Medulla oblongata (tissue), 1 donor: ENCODE measurements around the gene TTC23.

Source experiments
- DNase-seq: peaks from one replicate; pipeline ENCODE4 v3.0.0-alpha.2; 2015; ENCODE audit errors: extremely low spot score

Gene TTC23

GRCh38 chr15:99104788-99105513 lies 144.4 kb downstream of the TTC23 start, which contains the start of gene SYNM:
TSS of gene SYNM (plus strand) at chr15:99105080. CDS start at chr15:99105200, 120 bp downstream.
- peak; percentile 90 for DNase-seq

- DNase-seq, result no peak
These were observed 146.1 kb downstream of the TTC23 start for GRCh38 chr15:99103279-99103678.

GRCh38 chr15:99102332-99103235 lies 146.8 kb downstream of the TTC23 start:
- DNase-seq, result no peak

GRCh38 chr15:99101501-99101900 lies 147.9 kb downstream of the TTC23 start:
- DNase-seq, result no peak

- DNase-seq, result peak; percentile 88
These were observed 148.9 kb downstream of the TTC23 start for GRCh38 chr15:99100245-99101173.

GRCh38 chr15:99099661-99100060 lies 149.7 kb downstream of the TTC23 start:
- DNase-seq, result no peak

GRCh38 chr15:99098991-99099390 lies 150.4 kb downstream of the TTC23 start:
- DNase-seq, result no peak

GRCh38 chr15:99098426-99098825 lies 151.0 kb downstream of the TTC23 start:
- DNase-seq, result no peak

- DNase-seq, result no peak
These were observed 151.7 kb downstream of the TTC23 start for GRCh38 chr15:99097441-99098410.

GRCh38 chr15:99096894-99097426 lies 152.4 kb downstream of the TTC23 start:
- DNase-seq, result no peak

- no peak for DNase-seq
These were observed 153.0 kb downstream of the TTC23 start for GRCh38 chr15:99096173-99096893.

GRCh38 chr15:99095626-99096025 lies 153.8 kb downstream of the TTC23 start:
- DNase-seq, result no peak

- DNase-seq, result no peak
These were observed 156.7 kb downstream of the TTC23 start for GRCh38 chr15:99092554-99093172.

- no peak for DNase-seq
These were observed 158.4 kb downstream of the TTC23 start for GRCh38 chr15:99090938-99091337.

GRCh38 chr15:99090011-99090699 lies 159.2 kb downstream of the TTC23 start:
- DNase-seq, result no peak

- DNase-seq, result no peak
These were observed 161.9 kb downstream of the TTC23 start for GRCh38 chr15:99087405-99087943.

- DNase-seq, result no peak
These were observed 163.1 kb downstream of the TTC23 start for GRCh38 chr15:99086327-99086667.
